GM12874 (cell line): ENCODE results near the gene MANBA.

Experiments
- TF ChIP-seq, protein P1 (sequence below): IDR thresholded peaks from 2 replicates; pipeline ENCODE4 v1.5.1; 2011; ENCODE audit warnings: low read depth, mild to moderate bottlenecking, control low read depth, low read length, moderate library complexity; ENCODE audit not compliant: insufficient read depth

The MANBA gene

DNA sequence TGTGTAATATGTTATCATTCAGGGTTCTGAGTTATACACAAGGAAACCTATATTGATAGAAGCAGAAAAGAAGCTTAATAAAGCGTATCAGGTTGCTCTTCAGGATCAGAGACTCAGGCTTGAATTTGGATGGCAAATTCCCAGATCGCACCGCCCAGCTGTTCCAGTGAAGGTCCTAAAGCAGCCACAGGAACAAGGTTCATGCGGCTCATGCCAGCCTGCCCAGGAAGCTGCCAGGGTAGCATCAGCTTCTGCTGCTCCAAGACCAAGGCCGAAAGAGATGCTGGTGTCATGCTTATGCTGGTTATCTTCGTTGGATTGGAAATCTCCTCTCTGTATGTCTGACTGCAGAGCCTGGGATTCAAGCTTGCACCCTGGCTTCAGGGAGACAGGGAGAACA, 127.7 kb downstream of the MANBA start:
- TF ChIP-seq, protein P1, sequence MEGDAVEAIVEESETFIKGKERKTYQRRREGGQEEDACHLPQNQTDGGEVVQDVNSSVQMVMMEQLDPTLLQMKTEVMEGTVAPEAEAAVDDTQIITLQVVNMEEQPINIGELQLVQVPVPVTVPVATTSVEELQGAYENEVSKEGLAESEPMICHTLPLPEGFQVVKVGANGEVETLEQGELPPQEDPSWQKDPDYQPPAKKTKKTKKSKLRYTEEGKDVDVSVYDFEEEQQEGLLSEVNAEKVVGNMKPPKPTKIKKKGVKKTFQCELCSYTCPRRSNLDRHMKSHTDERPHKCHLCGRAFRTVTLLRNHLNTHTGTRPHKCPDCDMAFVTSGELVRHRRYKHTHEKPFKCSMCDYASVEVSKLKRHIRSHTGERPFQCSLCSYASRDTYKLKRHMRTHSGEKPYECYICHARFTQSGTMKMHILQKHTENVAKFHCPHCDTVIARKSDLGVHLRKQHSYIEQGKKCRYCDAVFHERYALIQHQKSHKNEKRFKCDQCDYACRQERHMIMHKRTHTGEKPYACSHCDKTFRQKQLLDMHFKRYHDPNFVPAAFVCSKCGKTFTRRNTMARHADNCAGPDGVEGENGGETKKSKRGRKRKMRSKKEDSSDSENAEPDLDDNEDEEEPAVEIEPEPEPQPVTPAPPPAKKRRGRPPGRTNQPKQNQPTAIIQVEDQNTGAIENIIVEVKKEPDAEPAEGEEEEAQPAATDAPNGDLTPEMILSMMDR, result no peak

DNA sequence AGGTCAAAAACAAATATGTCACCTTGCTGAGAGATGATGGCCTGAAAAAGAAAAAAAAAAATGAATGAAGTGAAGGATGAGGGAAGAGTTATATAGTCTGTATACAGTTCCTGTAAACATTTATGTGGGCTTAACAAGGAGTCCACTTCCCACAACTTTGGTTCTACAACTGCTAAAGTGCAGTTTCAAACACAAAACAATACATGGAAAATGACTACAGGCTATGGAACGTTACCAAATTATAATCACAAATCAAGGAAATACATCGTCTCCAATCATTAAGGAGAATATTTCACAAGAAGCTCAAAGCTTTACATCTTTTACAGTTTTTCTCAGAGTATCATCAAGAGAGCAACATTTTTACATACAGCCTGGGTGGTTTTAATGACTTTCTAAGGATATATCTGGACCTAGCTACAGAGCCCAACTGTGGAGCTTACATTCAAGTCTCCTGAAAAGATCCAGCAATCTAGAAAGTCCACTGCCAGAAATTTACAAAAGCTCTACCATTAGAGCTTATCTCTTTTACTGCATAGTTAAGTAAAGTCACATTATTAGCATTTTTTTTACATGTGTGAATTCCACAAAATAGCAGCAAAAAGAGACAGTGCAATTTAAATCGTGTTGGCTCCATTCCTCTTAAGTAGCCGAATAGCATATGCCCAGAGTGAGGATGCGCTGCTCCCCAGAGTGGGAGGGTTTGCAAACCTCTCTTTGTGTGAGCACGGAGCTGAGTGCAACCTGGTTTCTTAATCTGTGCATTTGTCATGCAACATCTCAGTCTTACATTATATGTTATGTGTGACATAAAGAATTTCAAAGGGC, 128.3 kb downstream of the MANBA start:
- TF ChIP-seq, protein P1, result no peak

DNA sequence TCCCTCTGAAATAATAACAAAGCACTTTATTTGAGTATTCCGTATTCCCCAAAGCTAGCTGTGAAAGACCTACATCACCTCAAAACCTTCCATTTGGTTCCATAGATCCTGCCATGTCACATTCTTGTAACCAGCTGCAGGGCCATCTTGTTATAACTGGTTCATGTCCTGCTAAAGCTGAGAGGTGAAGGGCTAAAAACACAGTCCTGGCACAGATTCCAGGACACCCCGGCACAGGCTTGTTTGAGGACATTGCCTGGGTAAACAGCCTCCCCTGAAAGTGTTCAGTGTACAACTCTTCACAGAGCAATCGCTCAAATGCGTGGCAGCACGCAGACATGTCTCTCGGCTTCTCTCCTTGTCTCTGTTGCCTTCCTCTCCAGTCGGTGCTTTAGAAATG, 129.2 kb downstream of the MANBA start:
- TF ChIP-seq, protein P1, result no peak

DNA sequence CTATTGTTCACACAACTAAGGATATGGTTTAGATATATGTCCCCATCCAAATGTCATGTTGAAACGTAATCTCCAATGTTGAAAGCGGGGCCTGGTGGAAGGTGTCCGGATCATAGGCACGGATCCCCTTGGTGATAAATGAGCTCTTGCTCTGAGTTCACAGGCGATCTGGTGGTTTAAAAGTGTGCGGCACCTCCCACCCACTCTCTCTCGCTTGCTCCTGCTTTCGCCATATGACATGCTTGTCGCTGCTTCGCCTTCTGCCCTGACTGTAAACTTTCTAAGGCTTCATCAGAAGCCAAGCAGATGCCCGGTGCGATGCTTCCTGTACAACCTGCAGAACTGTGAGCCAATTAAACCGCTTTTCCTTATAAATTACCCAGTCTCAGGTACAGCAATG, 131.1 kb downstream of the MANBA start:
- TF ChIP-seq, protein P1, result no peak

DNA sequence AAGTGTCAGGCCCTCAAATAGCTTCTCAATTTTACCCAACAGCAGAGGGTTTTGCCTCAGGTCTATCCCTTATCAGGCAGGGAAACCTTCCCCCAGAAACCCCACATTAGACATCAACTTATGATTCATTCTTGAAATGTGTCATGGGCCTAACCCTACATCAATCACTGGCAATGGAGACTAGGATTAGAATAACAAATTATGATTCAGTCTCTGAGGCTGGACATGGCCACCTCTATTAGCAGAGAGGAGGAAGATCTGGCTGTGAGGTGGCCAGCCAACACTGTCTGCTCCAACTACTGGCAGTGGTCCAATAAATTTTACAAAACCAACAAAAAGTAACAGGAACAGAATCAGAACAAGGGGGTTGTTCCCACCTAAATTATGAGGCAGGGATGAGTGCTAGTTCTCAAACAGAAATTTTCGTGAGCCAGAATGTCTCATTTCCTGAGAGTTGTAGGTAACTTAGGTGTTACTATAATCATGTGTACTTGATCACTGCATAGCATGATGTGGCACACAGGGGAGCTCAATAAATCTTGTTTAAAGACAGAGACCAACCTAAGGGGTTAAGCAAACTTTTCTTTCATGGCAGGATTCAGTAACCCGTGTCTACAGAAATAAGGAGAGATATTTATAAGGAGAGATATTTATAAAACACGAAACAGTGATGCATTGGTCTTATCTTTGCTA, 132.8 kb downstream of the MANBA start:
- TF ChIP-seq, protein P1, result no peak

DNA sequence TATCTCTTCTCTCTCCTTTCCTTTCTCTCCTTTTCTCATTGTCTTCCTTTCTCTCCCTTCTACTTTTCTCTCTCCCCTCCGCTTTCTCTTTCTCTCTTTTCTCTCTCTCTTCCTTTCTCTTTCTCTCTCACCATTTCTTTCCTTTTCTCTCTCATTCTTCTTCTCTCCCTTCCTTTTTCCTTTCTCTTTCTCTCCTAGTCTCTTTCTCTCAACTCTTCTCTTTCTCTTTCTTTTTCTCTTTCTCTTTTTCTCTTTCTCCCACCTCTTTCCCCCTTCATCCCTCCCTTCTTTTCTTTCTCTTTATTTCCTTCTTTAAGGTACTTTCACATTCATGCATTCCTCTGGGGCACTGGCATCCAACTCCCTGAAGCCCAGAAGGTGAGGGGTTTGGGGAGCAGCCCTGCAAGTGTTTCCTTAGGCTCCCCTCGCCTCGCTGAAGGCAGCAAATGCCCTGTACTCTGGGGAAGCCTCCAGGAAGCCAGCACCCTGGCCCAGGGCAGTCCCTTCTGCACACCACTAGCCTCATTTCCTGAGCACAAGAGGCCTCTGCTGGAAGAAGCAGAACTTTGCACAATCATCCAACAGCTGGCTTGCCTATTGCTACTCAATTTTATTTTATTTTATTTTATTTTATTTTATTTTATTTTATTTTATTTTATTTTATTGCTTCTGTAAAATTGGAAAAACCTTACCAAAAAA, 135.4 kb downstream of the MANBA start:
- TF ChIP-seq, protein P1, result peak; percentile 50

DNA sequence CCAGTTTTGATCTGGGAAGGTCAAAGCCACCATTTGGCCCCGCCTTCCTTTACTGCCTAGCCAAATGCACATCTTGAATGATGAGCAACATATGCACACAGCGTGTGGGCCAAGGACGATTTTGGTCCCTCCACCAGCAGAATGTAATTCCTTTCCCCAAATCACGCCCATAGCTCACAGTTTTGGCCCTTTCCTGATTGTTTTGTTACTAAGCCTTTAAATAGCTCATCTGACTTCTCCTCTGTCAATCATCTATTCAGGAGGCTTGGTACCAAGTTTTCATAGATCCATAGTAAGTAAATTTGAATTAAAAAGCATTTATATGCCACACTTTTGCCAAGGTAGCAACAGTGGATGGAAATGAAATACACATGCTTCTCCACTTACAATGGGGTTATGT, 136.3 kb downstream of the MANBA start:
- TF ChIP-seq, protein P1, result no peak
